ENCODE measurements around the gene AMER1. TPM values are rescaled to one million over a fixed set of nuclear protein-coding genes. Genes with fewer than 3 reads are reported as not detected.

The AMER1 gene
- total and polyA plus RNA-seq, 4 donors = 1.0 to 10.0 (median 4.2) TPM

GRCh38 chrX:64204252-64204651 lies 1.3 kb downstream of the AMER1 start:
- WGBS, 2 donors = 9 to 41% methylated on average over 23 of the region's 23 CpGs
- DNase-seq (peak; percentile 53 to 81), ATAC-seq (ENCODE audit: low FRiP score) (peak; percentile 28)
- Histone ChIP-seq H3K4me3 (ENCODE audit: low read length in 2 of 2) (peak overlapping the region; percentile 33 to 74), H3K36me3 (ENCODE audit: control insufficient read depth in 1 of 2, insufficient read depth in 2 of 2, low read length in 1 of 2) (no peaks in the 10 kb centered on the region), H3K9me3 (ENCODE audit: control insufficient read depth, low read length) (no peaks in the 10 kb centered on the region), H3K4me1 (ENCODE audit: control insufficient read depth in 1 of 2, insufficient read depth in 2 of 2, low read length in 2 of 2) (no peaks in the 10 kb centered on the region), H3K27me3 (ENCODE audit: control insufficient read depth in 1 of 2, insufficient read depth in 2 of 2, low read length in 1 of 2) (no peaks in the 10 kb centered on the region), H3K27ac (ENCODE audit: low read depth in 1 of 2, low read length in 2 of 2) (peak overlapping the region in 1 of 2 donors; percentile 43)
- intact Hi-C loops (cut with DNase I) = loop anchor here in 1 of 2 donors (10.0 kb wide), 2 partner anchors 191 to 449 kb away; partner anchors contain the start of gene MTMR8

- DNase-seq = no peak
- H3K27ac ChIP-seq (ENCODE audit: low read depth in 1 of 2, low read length in 2 of 2) = no peak overlapping the region
- WGBS, 2 donors = 67 to 71% methylated on average over 2 of the region's 2 CpGs
These were observed 2.6 kb downstream of the AMER1 start for GRCh38 chrX:64202808-64203325.

GRCh38 chrX:64198036-64198435 lies 7.5 kb downstream of the AMER1 start:
- no peak for ATAC-seq (ENCODE audit: low FRiP score)
- no peaks in the 10 kb centered on the region for H3K9me3 ChIP-seq (ENCODE audit: control insufficient read depth, low read length)

More at GRCh38 chrX:64202808-64203325, 2.6 kb downstream of the AMER1 start:
- Histone ChIP-seq H3K4me1 (ENCODE audit: control insufficient read depth in 1 of 2, insufficient read depth in 2 of 2, low read length in 2 of 2) (no peaks in the 10 kb centered on the region), H3K4me3 (ENCODE audit: low read length in 2 of 2) (no peak overlapping the region), H3K27me3 (ENCODE audit: control insufficient read depth in 1 of 2, insufficient read depth in 2 of 2, low read length in 1 of 2) (no peaks in the 10 kb centered on the region), H3K36me3 (ENCODE audit: control insufficient read depth in 1 of 2, insufficient read depth in 2 of 2, low read length in 1 of 2) (no peaks in the 10 kb centered on the region), H3K9me3 (ENCODE audit: control insufficient read depth, low read length) (no peaks in the 10 kb centered on the region)
- ATAC-seq (ENCODE audit: low FRiP score) = no peak
- intact Hi-C loops (cut with DNase I) = loop anchor here in 1 of 2 donors (10.0 kb wide), 2 partner anchors 192 to 448 kb away; partner anchors contain the start of gene MTMR8

GRCh38 chrX:64196606-64197005 lies 8.9 kb downstream of the AMER1 start:
- Histone ChIP-seq H3K27me3 (ENCODE audit: control insufficient read depth in 1 of 2, insufficient read depth in 2 of 2, low read length in 1 of 2) (no peaks in the 10 kb centered on the region), H3K27ac (ENCODE audit: low read depth in 1 of 2, low read length in 2 of 2) (no peak overlapping the region), H3K9me3 (ENCODE audit: control insufficient read depth, low read length) (no peaks in the 10 kb centered on the region), H3K4me1 (ENCODE audit: control insufficient read depth in 1 of 2, insufficient read depth in 2 of 2, low read length in 2 of 2) (peaks cover 0 to 1% of the 10 kb centered on the region in 2 donors), H3K4me3 (ENCODE audit: low read length in 2 of 2) (no peak overlapping the region), H3K36me3 (ENCODE audit: control insufficient read depth in 1 of 2, insufficient read depth in 2 of 2, low read length in 1 of 2) (peaks cover 0 to 2% of the 10 kb centered on the region in 2 donors)
- DNase-seq = no peak
- 85 to 95% methylated on average over 3 of the region's 3 CpGs for WGBS, 2 donors
- intact Hi-C loops (cut with DNase I) = no loop called here
- no peak for ATAC-seq (ENCODE audit: low FRiP score)

More at GRCh38 chrX:64198036-64198435, 7.5 kb downstream of the AMER1 start:
- peaks cover 0 to 1% of the 10 kb centered on the region in 2 donors for H3K4me1 ChIP-seq (ENCODE audit: control insufficient read depth in 1 of 2, insufficient read depth in 2 of 2, low read length in 2 of 2)
- no peak overlapping the region for H3K4me3 ChIP-seq (ENCODE audit: low read length in 2 of 2)
- no peaks in the 10 kb centered on the region for H3K36me3 ChIP-seq (ENCODE audit: control insufficient read depth in 1 of 2, insufficient read depth in 2 of 2, low read length in 1 of 2)
- H3K27me3 ChIP-seq (ENCODE audit: control insufficient read depth in 1 of 2, insufficient read depth in 2 of 2, low read length in 1 of 2) = no peaks in the 10 kb centered on the region
- intact Hi-C loops (cut with DNase I) = no loop called here
- H3K27ac ChIP-seq (ENCODE audit: low read depth in 1 of 2, low read length in 2 of 2) = no peak overlapping the region
- no peak for DNase-seq

GRCh38 chrX:64195862-64196261 lies 9.6 kb downstream of the AMER1 start:
- Histone ChIP-seq H3K4me3 (ENCODE audit: low read length in 2 of 2) (no peak overlapping the region), H3K4me1 (ENCODE audit: control insufficient read depth in 1 of 2, insufficient read depth in 2 of 2, low read length in 2 of 2) (peaks cover 0 to 1% of the 10 kb centered on the region in 2 donors), H3K36me3 (ENCODE audit: control insufficient read depth in 1 of 2, insufficient read depth in 2 of 2, low read length in 1 of 2) (peaks cover 0 to 2% of the 10 kb centered on the region in 2 donors), H3K9me3 (ENCODE audit: control insufficient read depth, low read length) (no peaks in the 10 kb centered on the region), H3K27ac (ENCODE audit: low read depth in 1 of 2, low read length in 2 of 2) (no peak overlapping the region), H3K27me3 (ENCODE audit: control insufficient read depth in 1 of 2, insufficient read depth in 2 of 2, low read length in 1 of 2) (no peaks in the 10 kb centered on the region)
- DNase-seq (no peak), ATAC-seq (ENCODE audit: low FRiP score) (no peak)
- 49 to 57% methylated on average over 1 of the region's 1 CpG for whole genome bisulfite sequencing, 2 donors
- intact Hi-C loops (cut with DNase I) = no loop called here

GRCh38 chrX:64192673-64193072 lies 12.8 kb downstream of the AMER1 start:
- Histone ChIP-seq H3K27ac (ENCODE audit: low read depth in 1 of 2, low read length in 2 of 2) (no peak overlapping the region), H3K4me3 (ENCODE audit: low read length in 2 of 2) (no peak overlapping the region), H3K27me3 (ENCODE audit: control insufficient read depth in 1 of 2, insufficient read depth in 2 of 2, low read length in 1 of 2) (no peaks in the 10 kb centered on the region), H3K4me1 (ENCODE audit: control insufficient read depth in 1 of 2, insufficient read depth in 2 of 2, low read length in 2 of 2) (peaks cover 0 to 1% of the 10 kb centered on the region in 2 donors), H3K36me3 (ENCODE audit: control insufficient read depth in 1 of 2, insufficient read depth in 2 of 2, low read length in 1 of 2) (peaks cover 0 to 5% of the 10 kb centered on the region in 2 donors), H3K9me3 (ENCODE audit: control insufficient read depth, low read length) (no peaks in the 10 kb centered on the region)
- no peak for ATAC-seq (ENCODE audit: low FRiP score)
- WGBS, 2 donors = 77 to 86% methylated on average over 5 of the region's 5 CpGs
- DNase-seq = no peak
- intact Hi-C loops (cut with DNase I) = no loop called here

GRCh38 chrX:64192040-64192439 lies 13.5 kb downstream of the AMER1 start:
- Histone ChIP-seq H3K4me3 (ENCODE audit: low read length in 2 of 2) (no peak overlapping the region), H3K27me3 (ENCODE audit: control insufficient read depth in 1 of 2, insufficient read depth in 2 of 2, low read length in 1 of 2) (no peaks in the 10 kb centered on the region), H3K36me3 (ENCODE audit: control insufficient read depth in 1 of 2, insufficient read depth in 2 of 2, low read length in 1 of 2) (peaks cover 0 to 5% of the 10 kb centered on the region in 2 donors), H3K4me1 (ENCODE audit: control insufficient read depth in 1 of 2, insufficient read depth in 2 of 2, low read length in 2 of 2) (peaks cover 0 to 2% of the 10 kb centered on the region in 2 donors), H3K27ac (ENCODE audit: low read depth in 1 of 2, low read length in 2 of 2) (no peak overlapping the region), H3K9me3 (ENCODE audit: control insufficient read depth, low read length) (no peaks in the 10 kb centered on the region)
- 83 to 99% methylated on average over 3 of the region's 3 CpGs for WGBS, 2 donors
- DNase-seq (no peak), ATAC-seq (ENCODE audit: low FRiP score) (no peak)
- intact Hi-C loops (cut with DNase I) = no loop called here

- intact Hi-C loops (cut with DNase I) = no loop called here
- Histone ChIP-seq H3K9me3 (ENCODE audit: control insufficient read depth, low read length) (no peaks in the 10 kb centered on the region), H3K4me1 (ENCODE audit: control insufficient read depth in 1 of 2, insufficient read depth in 2 of 2, low read length in 2 of 2) (peaks cover 0 to 2% of the 10 kb centered on the region in 2 donors), H3K36me3 (ENCODE audit: control insufficient read depth in 1 of 2, insufficient read depth in 2 of 2, low read length in 1 of 2) (peaks cover 0 to 5% of the 10 kb centered on the region in 2 donors), H3K27ac (ENCODE audit: low read depth in 1 of 2, low read length in 2 of 2) (no peak overlapping the region), H3K27me3 (ENCODE audit: control insufficient read depth in 1 of 2, insufficient read depth in 2 of 2, low read length in 1 of 2) (no peaks in the 10 kb centered on the region), H3K4me3 (ENCODE audit: low read length in 2 of 2) (no peak overlapping the region)
- WGBS, 2 donors = 86 to 97% methylated on average over 19 of the region's 19 CpGs
- no peak for ATAC-seq (ENCODE audit: low FRiP score)
- no peak for DNase-seq
These were observed 14.1 kb downstream of the AMER1 start for GRCh38 chrX:64191281-64192010.

All from aorta (tissue), 5 donors.